Left lung (tissue), 10 donors: ENCODE results near the gene MAP2K3. TPM values are rescaled to one million over a fixed set of nuclear protein-coding genes. Genes with fewer than 3 reads are reported as not detected.
"Not testable (repeated sequence)": the region's sequence is repeated elsewhere in the genome, so short reads cannot be mapped to it uniquely, and the experiment has no call there.

Experiments used
- ATAC-seq: fragments of 200-7000 bp; cut with Tn5 transposase; one replicate; pipeline ENCODE4 v1.9.1; 2020; ENCODE audit warnings: moderate library complexity
- DNase-seq, 4 donors: peaks; one replicate each; pipeline ENCODE4 v3.0.0-alpha.2; 2013 to 2020
- H3K27ac ChIP-seq, 2 donors: fragments of 200-600 bp; sonication (generic) in 1 of 2; one replicate each; pipeline versions ENCODE4 v1.5.0 to v1.8.0; 2020 to 2021
- H3K27me3 ChIP-seq, 2 donors: fragments of 200-600 bp; sonication (generic) in 1 of 2; one replicate each; pipeline versions ENCODE4 v1.5.0 to v1.8.0; 2020 to 2021
- H3K36me3 ChIP-seq, 2 donors: fragments of 200-600 bp; sonication (generic) in 1 of 2; one replicate each; pipeline versions ENCODE4 v1.5.0 to v1.8.0; 2020 to 2021
- H3K4me1 ChIP-seq, 2 donors: fragments of 200-600 bp; one replicate each; pipeline ENCODE4 v1.8.0; 2021
- H3K4me3 ChIP-seq, 2 donors: fragments of 200-600 bp; sonication (generic) in 1 of 2; one replicate each; pipeline versions ENCODE4 v1.5.0 to v1.8.0; 2020 to 2021; ENCODE audit warnings: mild to moderate bottlenecking in 1 of 2
- H3K9me3 ChIP-seq, 2 donors: fragments of 200-600 bp; sonication (generic) in 1 of 2; one replicate each; pipeline versions ENCODE4 v1.5.0 to v1.8.0; 2020 to 2021
- intact Hi-C, 2 donors: fragments of 100-400 bp; cut with DNase I; formaldehyde crosslinking; loops; one replicate each; pipeline versions ENCODE4 v1.11.2 to v1.14.2; 2022
- polyA plus RNA-seq, 6 donors: library from polyadenylated mRNA; unstranded; fragments of 120-200 nt; gene quantifications; one replicate each; pipeline ENCODE4 v1.2.1, GENCODE V29; 2013; ENCODE audit not compliant: insufficient read length in 6 of 6
- total RNA-seq, 2 donors: library from RNA; stranded (reverse); fragmentation: NEBNext Ultra II Directional; extraction: Animal tissue kit (Norgen Biotek cat#: 25700); gene quantifications; one replicate each; pipeline ENCODE4 v1.2.1, GENCODE V29; 2021
- TF ChIP-seq, protein P1 (sequence below), 2 donors: fragments of 200-600 bp; sonication (generic) in 1 of 2; IDR thresholded peaks; one replicate each; pipeline versions ENCODE4 v1.5.0 to v1.8.0; 2021; ENCODE audit warnings: antibody characterized with exemption in 2 of 2
- donor health status: DM: no; HTN: yes; CAD: no.
- donor health status: DM: no; HTN: no; CAD: no.

The MAP2K3 gene
- total and polyA plus RNA-seq, 8 donors = 23.3 to 101 (median 28.5) TPM

DNA sequence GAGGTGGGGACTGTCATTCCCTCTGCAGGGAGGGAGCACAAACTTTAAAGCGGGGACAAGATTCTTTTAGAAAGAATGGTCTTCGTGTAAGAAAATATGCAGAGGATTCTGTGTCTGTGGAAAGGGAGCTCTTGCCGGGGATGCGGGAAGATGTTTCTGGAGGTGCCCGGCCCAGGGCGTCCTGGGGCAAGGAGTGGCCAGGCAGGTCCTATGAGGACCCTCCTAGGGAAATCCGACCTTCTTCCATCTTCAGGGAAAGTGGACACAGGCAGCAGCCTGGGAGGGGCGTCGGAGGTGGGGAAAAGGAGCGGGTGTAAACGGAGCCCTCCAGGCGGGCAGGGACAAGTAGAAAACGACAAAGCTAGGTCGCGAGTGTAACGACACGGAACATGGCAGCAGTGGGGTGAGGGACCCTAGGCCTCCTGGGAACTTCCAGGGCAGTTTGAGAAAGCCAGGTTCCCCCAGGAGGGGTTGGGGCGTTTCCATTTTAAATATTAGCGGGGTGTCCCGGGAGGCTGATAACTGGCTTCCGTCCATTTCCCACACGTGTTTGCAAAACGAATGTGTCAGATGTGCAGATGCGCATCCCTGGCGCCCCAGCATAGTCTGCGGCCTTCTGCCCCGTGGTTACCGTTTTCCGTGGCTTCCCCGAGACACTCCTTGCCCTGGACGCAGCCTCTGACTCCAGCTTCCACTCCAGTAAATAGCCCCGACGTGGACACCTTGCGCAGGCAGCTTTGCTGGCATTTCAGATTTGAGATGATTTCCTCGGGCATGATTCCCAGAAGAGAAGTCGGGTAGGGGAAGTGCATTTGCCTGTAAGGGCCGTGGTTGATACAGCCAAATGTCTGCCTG is 39.0 kb downstream of the MAP2K3 start:
- intact Hi-C loops, H3K27ac ChIP-seq, H3K4me1 ChIP-seq, H3K36me3 ChIP-seq, H3K9me3 ChIP-seq: not testable (repeated sequence)
- Histone ChIP-seq H3K4me3 (peak overlapping the region; percentile 48 to 60), H3K27me3 (peaks cover 0 to 11% of the 10 kb centered on the region in 2 donors)
- DNase-seq (peak in 2 of 4 donors; percentile 33 to 74), ATAC-seq (peak; percentile 20)

DNA sequence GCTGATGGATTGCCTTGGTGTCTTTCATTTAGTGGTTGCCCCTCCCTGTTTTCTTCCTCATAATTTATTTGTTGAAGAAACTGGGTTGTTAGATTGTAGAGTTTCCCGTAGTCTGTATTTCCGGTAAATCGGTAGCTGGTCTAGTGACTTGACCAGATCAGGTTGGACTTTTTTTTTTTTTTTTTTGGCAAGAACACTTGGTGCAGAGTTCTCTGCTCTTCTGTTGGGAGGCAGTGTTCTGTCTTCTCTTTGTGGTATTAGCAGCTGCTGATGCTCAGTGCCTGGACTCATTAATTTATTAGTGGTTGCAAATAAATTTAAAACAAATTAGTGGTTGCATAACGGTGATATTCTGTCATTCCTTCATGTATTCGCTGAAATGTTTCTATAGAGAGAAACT is 40.2 kb downstream of the MAP2K3 start:
- peaks cover 0 to 11% of the 10 kb centered on the region in 2 donors for H3K27me3 ChIP-seq
- H3K4me1 ChIP-seq, ATAC-seq, H3K9me3 ChIP-seq, DNase-seq, H3K36me3 ChIP-seq, H3K27ac ChIP-seq, H3K4me3 ChIP-seq, intact Hi-C loops: not testable (repeated sequence)

DNA sequence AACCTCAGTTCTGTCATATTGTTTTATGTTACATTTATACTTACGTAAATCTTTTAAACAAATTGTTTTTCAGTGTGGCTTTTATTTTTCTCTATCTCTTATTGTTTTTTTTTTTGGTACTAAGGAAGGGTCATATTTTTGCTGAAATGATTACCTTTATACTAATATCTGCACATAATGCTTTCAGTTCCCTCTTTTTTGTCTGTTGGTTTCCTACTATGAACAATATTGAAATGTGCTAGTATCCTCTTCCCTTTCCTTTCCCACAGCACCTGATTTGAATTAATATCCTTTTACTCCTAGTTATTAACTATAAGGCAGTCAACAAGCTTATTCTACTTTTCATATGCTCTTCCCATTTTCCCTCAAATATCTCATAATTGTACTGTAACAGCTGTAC is 43.4 kb downstream of the MAP2K3 start:
- intact Hi-C loops, H3K4me3 ChIP-seq, H3K36me3 ChIP-seq, ATAC-seq, H3K27ac ChIP-seq, DNase-seq, H3K4me1 ChIP-seq: not testable (repeated sequence)
- peaks cover 0 to 11% of the 10 kb centered on the region in 2 donors for H3K27me3 ChIP-seq
- peaks cover 0 to 12% of the 10 kb centered on the region in 2 donors for H3K9me3 ChIP-seq

DNA sequence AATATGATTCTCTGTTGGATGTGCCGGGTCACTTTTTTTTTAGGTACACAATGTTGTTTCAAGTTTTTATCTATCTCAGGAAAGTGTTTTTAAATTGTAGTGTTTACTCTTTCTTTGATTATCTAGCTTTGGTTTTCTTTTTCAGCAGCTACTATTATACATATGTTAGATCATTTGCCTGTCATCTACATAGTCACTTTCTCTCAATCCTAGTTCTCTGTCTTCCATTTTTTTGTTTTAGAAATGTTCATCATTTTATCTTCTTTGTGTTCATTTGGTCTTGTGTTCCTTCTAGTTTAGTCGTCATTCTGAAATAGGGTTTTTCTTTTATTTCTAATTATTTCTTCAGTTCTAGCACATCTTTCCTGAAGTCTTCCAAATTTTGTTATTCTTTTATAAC is 44.3 kb downstream of the MAP2K3 start:
- H3K27me3 ChIP-seq, H3K4me1 ChIP-seq, H3K36me3 ChIP-seq, ATAC-seq, H3K4me3 ChIP-seq, H3K27ac ChIP-seq, intact Hi-C loops, DNase-seq: not testable (repeated sequence)
- H3K9me3 ChIP-seq = peaks cover 0 to 12% of the 10 kb centered on the region in 2 donors

DNA sequence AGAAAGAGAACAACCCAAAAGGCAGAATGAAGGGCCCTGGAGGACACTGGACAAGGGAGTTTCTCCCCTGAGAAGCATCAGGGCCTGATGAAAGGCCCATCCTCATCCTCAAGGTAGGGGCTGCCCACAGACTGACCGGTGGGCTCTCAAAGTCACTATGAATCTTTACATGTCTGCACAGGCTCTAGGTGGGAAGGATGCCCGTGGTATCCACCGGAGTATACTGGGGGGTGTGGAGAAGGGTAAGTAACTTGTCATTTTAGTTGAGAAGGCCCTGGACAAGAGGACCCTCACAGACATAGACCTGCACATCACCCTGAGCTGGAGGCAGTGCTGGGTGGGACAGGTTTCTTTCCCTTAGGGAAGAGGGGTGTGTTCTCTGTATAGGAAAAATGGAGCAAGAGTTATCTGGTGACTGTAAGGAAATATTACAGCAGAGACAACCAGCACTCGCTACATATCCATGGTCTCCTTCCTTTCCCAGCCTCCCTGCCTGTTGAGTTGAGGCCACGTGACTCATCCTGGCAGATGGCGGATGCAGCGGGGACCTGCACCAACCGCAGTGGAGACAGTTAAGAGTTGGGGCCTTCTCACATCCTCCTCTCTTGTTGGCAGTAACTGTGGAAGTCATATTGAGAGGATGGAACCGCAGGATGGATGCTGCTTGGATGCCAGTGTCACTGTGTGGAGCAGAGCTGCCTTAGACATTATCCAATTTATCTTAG is 46.1 kb downstream of the MAP2K3 start:
- Histone ChIP-seq H3K9me3 (peaks cover 0 to 12% of the 10 kb centered on the region in 2 donors), H3K4me1 (no peaks in the 10 kb centered on the region), H3K36me3 (no peaks in the 10 kb centered on the region), H3K27ac (no peak overlapping the region), H3K4me3 (no peak overlapping the region), H3K27me3 (no peaks in the 10 kb centered on the region)
- TF ChIP-seq, protein P1, sequence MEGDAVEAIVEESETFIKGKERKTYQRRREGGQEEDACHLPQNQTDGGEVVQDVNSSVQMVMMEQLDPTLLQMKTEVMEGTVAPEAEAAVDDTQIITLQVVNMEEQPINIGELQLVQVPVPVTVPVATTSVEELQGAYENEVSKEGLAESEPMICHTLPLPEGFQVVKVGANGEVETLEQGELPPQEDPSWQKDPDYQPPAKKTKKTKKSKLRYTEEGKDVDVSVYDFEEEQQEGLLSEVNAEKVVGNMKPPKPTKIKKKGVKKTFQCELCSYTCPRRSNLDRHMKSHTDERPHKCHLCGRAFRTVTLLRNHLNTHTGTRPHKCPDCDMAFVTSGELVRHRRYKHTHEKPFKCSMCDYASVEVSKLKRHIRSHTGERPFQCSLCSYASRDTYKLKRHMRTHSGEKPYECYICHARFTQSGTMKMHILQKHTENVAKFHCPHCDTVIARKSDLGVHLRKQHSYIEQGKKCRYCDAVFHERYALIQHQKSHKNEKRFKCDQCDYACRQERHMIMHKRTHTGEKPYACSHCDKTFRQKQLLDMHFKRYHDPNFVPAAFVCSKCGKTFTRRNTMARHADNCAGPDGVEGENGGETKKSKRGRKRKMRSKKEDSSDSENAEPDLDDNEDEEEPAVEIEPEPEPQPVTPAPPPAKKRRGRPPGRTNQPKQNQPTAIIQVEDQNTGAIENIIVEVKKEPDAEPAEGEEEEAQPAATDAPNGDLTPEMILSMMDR (IDR thresholded peaks at IDR 0.05) = no peak
- intact Hi-C loops = no loop called here
- ATAC-seq (no peak), DNase-seq (peak in 1 of 4 donors; percentile 18)

DNA sequence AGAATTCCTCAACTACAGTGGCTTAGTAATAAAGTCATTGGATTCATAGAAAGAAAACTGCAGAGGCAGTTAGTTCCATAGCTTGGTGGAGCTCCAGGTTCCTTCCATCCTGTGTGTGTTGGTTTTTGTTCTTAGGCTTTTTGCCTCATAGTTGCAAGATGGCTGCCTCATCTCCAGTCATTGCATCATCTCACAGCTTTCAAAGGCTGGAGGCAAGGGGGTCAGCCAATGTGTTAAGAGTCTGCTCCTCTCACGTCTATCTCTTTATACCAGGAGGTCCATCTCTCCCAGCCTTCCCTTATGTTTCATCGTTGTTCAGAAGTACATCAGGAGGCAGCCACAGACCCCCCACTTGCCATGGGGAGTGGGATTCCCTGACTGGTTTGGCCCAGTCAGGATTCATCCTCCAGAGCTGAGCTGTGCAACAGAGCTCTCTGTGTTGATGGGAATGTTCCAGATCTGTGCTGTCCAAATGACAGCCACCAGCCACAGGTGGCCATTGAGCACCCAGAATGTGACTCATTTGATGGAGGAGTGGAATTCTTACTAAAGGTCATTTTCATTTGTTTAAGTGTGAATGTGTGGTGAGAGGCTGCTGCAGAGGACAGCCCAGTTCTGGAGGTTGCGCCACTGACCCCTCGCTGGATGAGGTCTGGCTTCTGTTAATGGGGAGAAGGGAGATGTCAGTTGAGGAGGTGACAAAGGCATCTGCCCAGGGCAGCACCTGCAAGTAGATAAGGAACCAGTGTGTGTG is 52.2 kb downstream of the MAP2K3 start:
- H3K4me1 ChIP-seq, DNase-seq, H3K4me3 ChIP-seq, H3K27me3 ChIP-seq, H3K27ac ChIP-seq, H3K9me3 ChIP-seq, intact Hi-C loops, H3K36me3 ChIP-seq: not testable (repeated sequence)
- ATAC-seq = peak; percentile 41

DNA sequence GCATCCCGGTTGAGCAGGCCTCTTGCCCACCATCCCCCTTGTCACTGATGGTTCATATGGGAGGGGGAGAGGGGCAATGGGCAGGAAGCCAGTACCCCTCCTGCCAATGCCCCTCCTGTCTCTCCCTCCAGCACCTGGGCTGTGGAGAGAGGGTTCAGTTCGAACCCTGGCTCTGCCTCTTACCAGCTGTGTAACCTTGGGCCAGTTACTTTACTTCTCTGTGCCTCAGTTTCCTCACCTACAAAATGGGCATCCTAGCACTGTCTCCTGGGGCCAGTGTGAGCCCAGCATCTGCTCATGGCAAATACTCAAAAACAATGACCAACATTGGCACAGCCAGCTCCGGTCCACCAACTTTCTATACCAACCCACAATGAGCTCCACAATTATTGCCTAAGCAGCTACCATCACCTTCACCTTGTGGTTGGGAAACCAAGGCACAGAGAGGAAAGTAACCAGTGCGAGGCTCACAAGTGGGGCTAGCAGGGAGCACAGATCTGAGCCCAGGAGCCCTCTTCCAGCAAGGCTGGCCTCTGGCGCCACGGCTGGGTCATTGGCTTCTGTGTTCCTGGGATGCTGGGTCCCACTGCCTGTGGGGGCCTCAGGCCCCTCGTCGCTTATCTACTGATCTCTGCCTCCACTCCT is 53.6 kb downstream of the MAP2K3 start:
- H3K4me1 ChIP-seq, H3K4me3 ChIP-seq, intact Hi-C loops, H3K9me3 ChIP-seq, ATAC-seq, H3K36me3 ChIP-seq, H3K27ac ChIP-seq, DNase-seq, H3K27me3 ChIP-seq: not testable (repeated sequence)
